HG03558 (cell line): Measurements from ENCODE around the gene DGKG.

Experiments used
- ATAC-seq: cut with Tn5 transposase; IDR thresholded peaks from one replicate; pipeline ENCODE4 v1.9.1; 2021; ENCODE audit warnings: moderate number of reproducible peaks; ENCODE audit not compliant: unreplicated experiment; ENCODE audit errors: extremely low read depth

DGKG gene

DNA sequence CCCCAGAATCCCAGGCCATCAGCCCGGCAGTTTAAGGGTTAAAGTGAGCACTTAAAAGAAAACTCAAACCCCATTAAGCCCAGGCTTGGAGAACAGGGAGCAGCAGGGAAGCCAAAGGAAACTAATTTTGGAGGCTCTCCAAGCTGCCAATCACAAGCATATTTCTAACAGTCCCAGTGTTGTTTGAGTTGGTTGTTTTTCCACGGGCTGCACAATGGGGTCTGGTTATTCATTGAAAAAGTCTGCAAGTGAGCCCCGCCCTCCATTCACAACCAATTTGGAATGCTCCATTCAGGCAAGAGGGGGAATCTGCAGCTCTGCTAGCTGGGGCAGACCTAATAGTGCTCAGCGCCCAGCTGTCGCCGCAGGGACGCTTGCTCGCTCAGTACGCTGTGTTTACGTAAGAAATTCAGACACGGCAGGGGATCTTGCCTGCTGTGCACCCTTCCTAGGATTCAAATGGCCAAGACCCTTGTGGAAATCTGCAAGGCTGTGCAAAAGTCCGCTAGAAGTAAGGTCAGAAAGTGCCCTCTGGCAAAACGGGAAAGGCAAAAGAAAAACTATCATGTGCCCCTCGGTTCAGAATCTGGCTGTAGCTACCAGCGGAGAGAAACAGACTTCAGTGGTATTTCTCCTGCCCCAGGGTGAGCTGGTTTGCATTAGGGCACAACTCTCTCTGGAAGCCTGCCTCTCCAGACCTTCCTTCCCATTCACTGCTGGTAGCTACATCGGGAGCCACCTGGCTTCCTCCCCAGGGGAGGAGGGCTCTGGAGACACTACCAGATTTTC is 264.2 kb downstream of the DGKG start:
- no peak for ATAC-seq

DNA sequence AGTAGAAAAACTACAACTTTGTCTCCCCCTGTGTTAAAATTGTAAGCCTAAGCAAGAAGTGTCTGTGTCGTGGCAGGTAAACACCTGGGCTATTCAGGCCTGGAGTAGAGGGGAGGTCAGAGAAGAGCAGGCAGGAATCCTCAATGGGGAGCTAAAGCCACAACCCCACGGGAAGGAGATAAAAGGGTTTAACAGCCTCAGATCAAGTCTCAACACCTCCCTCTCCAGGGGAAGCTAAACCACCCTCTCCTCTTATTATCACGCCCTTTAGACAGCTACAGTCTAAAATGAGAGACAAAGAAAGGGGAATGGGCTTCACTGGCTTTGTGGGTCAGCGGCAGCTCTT is 264.7 kb downstream of the DGKG start:
- no peak for ATAC-seq
